BE2C (cell line): ENCODE measurements around the gene PDGFRB.

Experiments
- DNase-seq: peaks from one replicate; pipeline ENCODE4 v3.0.0-alpha.2; 2020
- H3K27me3 ChIP-seq: fragments of 250-450 bp; sonication (Bioruptor Pico); 2 replicates; pipeline ENCODE4 v1.5.1; 2020; ENCODE audit warnings: mild to moderate bottlenecking
- H3K36me3 ChIP-seq: fragments of 250-450 bp; sonication (Bioruptor Pico); 2 replicates; pipeline ENCODE4 v1.5.1; 2020; ENCODE audit warnings: mild to moderate bottlenecking
- H3K4me1 ChIP-seq: fragments of 250-450 bp; sonication (Bioruptor Pico); 2 replicates; pipeline ENCODE4 v1.5.1; 2020
- H3K4me3 ChIP-seq: 2 replicates; pipeline ENCODE4 v1.5.1; 2011; ENCODE audit warnings: low read depth, low read length
- H3K9me3 ChIP-seq: fragments of 250-450 bp; sonication (Bioruptor Pico); 2 replicates; pipeline ENCODE4 v1.5.1; 2020
- TF ChIP-seq, protein P1 (sequence below): IDR thresholded peaks from 2 replicates; pipeline ENCODE4 v1.5.1; 2012; ENCODE audit warnings: mild to moderate bottlenecking, low read depth, low read length

Gene PDGFRB

DNA sequence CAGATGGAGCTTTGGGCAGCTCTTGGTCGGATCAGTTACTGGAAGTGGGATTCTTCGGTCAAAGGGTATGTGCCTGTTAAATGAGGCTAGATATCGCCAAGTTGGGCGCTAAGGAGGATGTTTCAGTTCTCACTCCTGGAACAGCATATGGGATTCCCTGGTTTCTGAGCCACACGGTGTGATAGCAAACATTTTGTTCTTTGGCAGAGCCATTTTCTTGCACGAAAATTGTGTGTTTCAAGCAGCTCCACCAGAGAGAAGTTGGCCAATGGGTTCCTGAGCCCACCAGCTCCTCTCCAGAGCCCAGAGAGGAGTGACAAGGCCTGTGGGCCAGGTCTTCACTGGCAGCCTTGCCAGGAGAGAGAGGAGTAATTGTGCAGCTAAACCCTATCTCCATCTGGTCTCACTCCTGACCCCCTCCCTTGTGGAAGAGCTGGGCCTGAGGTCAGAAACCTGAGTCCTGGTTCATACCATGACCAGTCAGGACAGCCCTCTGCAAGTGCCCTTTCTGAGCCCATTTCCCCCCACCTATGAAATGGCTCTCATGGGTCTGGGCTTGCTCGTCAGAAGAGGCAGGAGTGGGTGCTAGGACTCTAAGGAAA is 23.5 kb upstream of the PDGFRB start:
- Histone ChIP-seq H3K36me3 (no peaks in the 10 kb centered on the region), H3K4me1 (peaks cover 4% of the 10 kb centered on the region; the same call in 1 of the 2 replicates), H3K27me3 (no peaks in the 10 kb centered on the region), H3K4me3 (no peak overlapping the region), H3K9me3 (no peaks in the 10 kb centered on the region)
- TF ChIP-seq, protein P1, sequence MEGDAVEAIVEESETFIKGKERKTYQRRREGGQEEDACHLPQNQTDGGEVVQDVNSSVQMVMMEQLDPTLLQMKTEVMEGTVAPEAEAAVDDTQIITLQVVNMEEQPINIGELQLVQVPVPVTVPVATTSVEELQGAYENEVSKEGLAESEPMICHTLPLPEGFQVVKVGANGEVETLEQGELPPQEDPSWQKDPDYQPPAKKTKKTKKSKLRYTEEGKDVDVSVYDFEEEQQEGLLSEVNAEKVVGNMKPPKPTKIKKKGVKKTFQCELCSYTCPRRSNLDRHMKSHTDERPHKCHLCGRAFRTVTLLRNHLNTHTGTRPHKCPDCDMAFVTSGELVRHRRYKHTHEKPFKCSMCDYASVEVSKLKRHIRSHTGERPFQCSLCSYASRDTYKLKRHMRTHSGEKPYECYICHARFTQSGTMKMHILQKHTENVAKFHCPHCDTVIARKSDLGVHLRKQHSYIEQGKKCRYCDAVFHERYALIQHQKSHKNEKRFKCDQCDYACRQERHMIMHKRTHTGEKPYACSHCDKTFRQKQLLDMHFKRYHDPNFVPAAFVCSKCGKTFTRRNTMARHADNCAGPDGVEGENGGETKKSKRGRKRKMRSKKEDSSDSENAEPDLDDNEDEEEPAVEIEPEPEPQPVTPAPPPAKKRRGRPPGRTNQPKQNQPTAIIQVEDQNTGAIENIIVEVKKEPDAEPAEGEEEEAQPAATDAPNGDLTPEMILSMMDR: no peak
- DNase-seq: no peak

DNA sequence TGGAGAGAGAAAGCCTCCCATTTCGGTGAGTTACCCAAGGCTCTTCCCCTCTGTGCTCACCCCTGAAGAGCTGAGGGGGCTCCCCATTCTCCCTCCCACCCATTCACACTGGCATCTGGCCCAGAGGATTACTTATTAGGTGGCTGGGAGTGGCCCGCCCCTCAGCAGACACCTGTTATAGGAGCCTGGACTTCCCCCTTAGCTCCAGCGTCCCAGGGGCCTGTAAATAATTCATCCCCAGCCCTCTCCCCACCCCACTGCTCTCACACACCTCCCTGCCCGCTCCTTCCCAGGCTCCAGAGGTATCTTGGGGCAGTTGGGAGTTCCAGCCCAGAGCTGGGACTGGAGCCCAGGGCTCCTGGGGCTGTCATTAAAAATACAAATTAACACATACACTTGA is 22.6 kb upstream of the PDGFRB start:
- no peak for DNase-seq
- H3K36me3 ChIP-seq: no peaks in the 10 kb centered on the region
- TF ChIP-seq, protein P1: no peak
- no peak overlapping the region for H3K4me3 ChIP-seq
- no peaks in the 10 kb centered on the region for H3K9me3 ChIP-seq
- H3K27me3 ChIP-seq: no peaks in the 10 kb centered on the region
- H3K4me1 ChIP-seq: peaks cover 4% of the 10 kb centered on the region; the same call in 1 of the 2 replicates

DNA sequence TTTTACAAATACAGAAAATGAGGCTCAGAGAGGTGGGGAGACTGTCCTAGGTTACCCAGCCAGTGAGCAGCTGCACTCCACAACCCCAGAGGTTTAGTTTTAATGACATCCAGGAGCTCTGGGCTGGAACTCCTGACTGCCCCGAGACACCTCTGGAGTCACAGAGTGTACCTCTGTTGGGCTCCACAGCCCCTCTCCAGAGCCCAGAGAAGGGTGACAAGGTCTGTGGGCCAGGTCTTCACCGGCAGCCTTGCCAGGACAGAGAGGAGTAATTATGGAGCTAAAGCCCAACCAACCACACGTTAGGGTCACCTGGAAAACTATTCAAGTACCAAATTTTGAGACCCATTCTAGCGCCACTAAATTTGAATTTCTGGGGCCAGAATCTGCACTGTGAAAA is 22.1 kb upstream of the PDGFRB start:
- TF ChIP-seq, protein P1: no peak
- no peaks in the 10 kb centered on the region for H3K27me3 ChIP-seq
- no peak for DNase-seq
- no peak overlapping the region for H3K4me3 ChIP-seq
- no peaks in the 10 kb centered on the region for H3K36me3 ChIP-seq
- peaks cover 4% of the 10 kb centered on the region; the same call in 1 of the 2 replicates for H3K4me1 ChIP-seq
- no peaks in the 10 kb centered on the region for H3K9me3 ChIP-seq

DNA sequence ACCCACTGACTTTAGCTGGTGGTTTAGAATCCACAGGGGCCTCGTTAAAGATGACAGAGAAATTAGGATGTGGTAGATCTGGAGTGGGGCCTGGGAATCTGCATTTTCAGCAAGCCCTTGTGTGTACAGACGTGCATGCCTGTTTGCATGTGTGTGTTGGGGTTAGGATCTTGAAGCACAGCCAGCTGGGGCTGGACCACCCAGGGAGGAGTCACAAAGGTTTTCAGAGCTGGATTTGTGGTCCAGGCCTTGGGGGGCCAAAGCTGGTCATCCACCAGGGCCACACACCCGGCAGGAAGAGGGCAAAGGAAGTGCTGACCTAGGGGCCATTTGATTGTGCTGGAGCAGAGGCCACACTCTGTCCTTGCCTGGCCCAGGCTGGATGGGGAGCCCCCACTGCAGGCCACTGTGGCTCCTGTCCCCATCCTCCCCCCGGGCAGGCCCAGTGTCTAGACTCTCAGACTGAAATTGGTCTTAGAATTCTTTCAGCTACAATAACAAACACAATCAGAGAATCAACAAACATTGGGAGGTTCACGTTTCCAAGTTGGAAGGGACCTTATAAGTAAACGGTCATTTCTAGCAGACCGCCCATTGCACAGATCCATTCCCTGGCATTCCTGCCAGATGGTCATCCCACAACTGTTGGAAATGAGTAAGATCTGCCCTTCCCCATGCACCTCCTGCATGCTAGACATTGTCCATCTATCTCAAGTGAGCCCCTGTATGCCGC is 21.3 kb upstream of the PDGFRB start:
- TF ChIP-seq, protein P1: no peak
- H3K4me1 ChIP-seq: peaks cover 4% of the 10 kb centered on the region; the same call in 1 of the 2 replicates
- no peaks in the 10 kb centered on the region for H3K36me3 ChIP-seq
- no peaks in the 10 kb centered on the region for H3K27me3 ChIP-seq
- no peaks in the 10 kb centered on the region for H3K9me3 ChIP-seq
- no peak overlapping the region for H3K4me3 ChIP-seq
- DNase-seq: no peak

DNA sequence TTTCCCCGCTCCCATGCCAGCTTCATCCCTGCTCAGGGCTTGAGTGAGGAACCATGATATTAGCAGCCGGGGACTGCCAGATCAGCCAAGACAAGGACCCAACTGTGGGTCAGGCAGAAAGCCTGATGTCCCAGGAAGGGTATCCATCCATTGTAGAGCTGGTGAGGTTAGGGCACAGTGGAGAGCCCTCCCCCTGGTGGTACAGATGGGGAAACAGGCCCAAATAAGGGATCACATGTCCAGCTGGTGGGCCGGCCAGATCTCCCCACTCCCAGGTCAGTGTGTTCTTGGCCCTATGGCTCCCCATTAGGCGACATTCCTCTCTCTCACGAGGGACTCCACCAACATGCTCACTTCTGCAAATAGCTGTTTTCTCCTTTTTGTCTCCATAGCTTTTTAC is 19.9 kb upstream of the PDGFRB start:
- no peaks in the 10 kb centered on the region for H3K27me3 ChIP-seq
- H3K4me1 ChIP-seq: peaks cover 4% of the 10 kb centered on the region; the same call in 1 of the 2 replicates
- no peaks in the 10 kb centered on the region for H3K36me3 ChIP-seq
- DNase-seq: peak; percentile 65
- TF ChIP-seq, protein P1: peak; percentile 82
- no peak overlapping the region for H3K4me3 ChIP-seq
- no peaks in the 10 kb centered on the region for H3K9me3 ChIP-seq

DNA sequence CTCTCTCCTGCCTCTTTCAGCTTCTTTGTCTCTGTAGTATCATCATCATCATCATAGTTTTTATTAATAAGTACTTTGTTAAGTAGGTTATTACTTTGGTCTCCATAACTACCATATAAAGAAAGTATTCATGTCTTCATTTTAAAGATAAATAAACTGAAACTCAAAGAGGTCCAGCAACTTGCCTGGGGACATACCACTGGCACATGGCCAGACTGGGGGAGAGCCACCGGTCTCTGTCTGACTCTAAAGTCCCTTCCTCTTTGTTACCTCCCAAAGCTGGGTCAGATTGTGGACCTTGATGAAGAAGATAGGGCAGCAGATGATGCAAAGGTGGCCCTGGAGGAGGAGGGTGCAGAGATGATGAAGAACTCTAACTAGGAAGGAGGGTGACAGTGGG is 19.4 kb upstream of the PDGFRB start:
- no peak overlapping the region for H3K4me3 ChIP-seq
- no peak for DNase-seq
- H3K9me3 ChIP-seq: no peaks in the 10 kb centered on the region
- TF ChIP-seq, protein P1: no peak
- H3K27me3 ChIP-seq: no peaks in the 10 kb centered on the region
- no peaks in the 10 kb centered on the region for H3K36me3 ChIP-seq
- H3K4me1 ChIP-seq: peaks cover 4% of the 10 kb centered on the region; the same call in 1 of the 2 replicates
